Esophagus muscularis mucosa (tissue), 3 donors: ENCODE data around the gene CEP164.

Source experiments
- POLR2A ChIP-seq: fragments of 450-650 bp; IDR thresholded peaks from one replicate; pipeline ENCODE4 v1.6.1; 2017; ENCODE audit warnings: antibody characterized with exemption, moderate library complexity, mild to moderate bottlenecking, low read depth
- POLR2AphosphoS5 ChIP-seq, 2 donors: sonication (generic); formaldehyde crosslinking; IDR thresholded peaks; one replicate each; pipeline ENCODE4 v1.6.1; 2017; ENCODE audit warnings: antibody characterized with exemption in 2 of 2
- TF ChIP-seq, protein P1 (sequence below), 3 experiments: fragments of 200-600 bp in 2 of 3; fragments of 450-650 bp in 1 of 3; sonication (generic) in 2 of 3; IDR thresholded peaks; one replicate each; pipeline ENCODE4 v1.5.1; 2017 to 2019; ENCODE audit warnings: antibody characterized with exemption in 3 of 3, mild to moderate bottlenecking in 2 of 3, moderate library complexity in 1 of 3

DNA sequence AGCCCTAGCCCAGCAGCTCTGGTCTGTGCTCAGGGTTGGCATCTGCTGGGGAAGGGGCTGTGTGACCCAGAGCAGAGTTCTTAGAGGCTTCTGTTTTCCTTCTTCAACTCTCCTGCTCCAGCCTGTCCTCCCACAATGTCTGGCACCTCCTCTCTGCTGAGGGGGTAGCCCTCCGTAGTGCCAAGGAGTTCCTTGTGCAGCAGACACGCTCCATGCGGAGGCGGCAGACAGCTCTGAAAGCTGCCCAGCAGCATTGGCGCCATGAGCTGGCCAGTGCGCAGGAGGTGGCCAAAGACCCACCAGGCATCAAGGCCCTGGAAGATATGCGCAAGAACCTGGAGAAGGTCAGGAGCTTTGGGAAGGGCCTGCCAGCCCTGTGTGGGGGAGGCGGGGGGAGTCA, 69.3 kb downstream of the CEP164 start:
- no peak for TF ChIP-seq POLR2A
- TF ChIP-seq, protein P1, sequence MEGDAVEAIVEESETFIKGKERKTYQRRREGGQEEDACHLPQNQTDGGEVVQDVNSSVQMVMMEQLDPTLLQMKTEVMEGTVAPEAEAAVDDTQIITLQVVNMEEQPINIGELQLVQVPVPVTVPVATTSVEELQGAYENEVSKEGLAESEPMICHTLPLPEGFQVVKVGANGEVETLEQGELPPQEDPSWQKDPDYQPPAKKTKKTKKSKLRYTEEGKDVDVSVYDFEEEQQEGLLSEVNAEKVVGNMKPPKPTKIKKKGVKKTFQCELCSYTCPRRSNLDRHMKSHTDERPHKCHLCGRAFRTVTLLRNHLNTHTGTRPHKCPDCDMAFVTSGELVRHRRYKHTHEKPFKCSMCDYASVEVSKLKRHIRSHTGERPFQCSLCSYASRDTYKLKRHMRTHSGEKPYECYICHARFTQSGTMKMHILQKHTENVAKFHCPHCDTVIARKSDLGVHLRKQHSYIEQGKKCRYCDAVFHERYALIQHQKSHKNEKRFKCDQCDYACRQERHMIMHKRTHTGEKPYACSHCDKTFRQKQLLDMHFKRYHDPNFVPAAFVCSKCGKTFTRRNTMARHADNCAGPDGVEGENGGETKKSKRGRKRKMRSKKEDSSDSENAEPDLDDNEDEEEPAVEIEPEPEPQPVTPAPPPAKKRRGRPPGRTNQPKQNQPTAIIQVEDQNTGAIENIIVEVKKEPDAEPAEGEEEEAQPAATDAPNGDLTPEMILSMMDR (IDR thresholded peaks at IDR 0.05) = no peak
- TF ChIP-seq POLR2AphosphoS5 (IDR thresholded peaks at IDR 0.05) = no peak
